Brain microvascular endothelial cell (primary cell): ENCODE data around the gene PEX11B.
A peak's percentile ranks its signal among the peaks of the same experiment; 100 is the strongest.

ENCODE experiments used
- DNase-seq: peaks from one replicate; pipeline ENCODE4 v3.0.0-alpha.2; 2020
- H3K27ac ChIP-seq: fragments of 250-450 bp; sonication (Bioruptor Pico); 2 replicates; pipeline ENCODE4 v1.5.1; 2020; ENCODE audit warnings: mild to moderate bottlenecking, moderate library complexity
- H3K27me3 ChIP-seq: fragments of 250-450 bp; sonication (Bioruptor Pico); replicated peaks from 2 replicates; pipeline ENCODE4 v1.5.1; 2020; ENCODE audit warnings: mild to moderate bottlenecking
- H3K36me3 ChIP-seq: fragments of 250-450 bp; sonication (Bioruptor Pico); replicated peaks from 2 replicates; pipeline ENCODE4 v1.5.1; 2020; ENCODE audit warnings: mild to moderate bottlenecking
- H3K4me3 ChIP-seq: 2 replicates; pipeline ENCODE4 v1.5.1; 2011; ENCODE audit warnings: low read depth, mild to moderate bottlenecking, control low read depth, low read length, moderate library complexity
- in situ Hi-C: cut with HindIII; loops from 2 replicates; pipeline ENCODE4 v1.10.0; 2017; ENCODE audit warnings: low sequenced_read_pairs, low pct_ligation_motif_present
- TF ChIP-seq, protein P1 (sequence below): IDR thresholded peaks from 2 replicates; pipeline ENCODE4 v1.5.1; 2011; ENCODE audit warnings: low read depth, mild to moderate bottlenecking, moderate library complexity, low read length, control low read depth, inconsistent platforms; ENCODE audit errors: missing control alignments

PEX11B gene

DNA sequence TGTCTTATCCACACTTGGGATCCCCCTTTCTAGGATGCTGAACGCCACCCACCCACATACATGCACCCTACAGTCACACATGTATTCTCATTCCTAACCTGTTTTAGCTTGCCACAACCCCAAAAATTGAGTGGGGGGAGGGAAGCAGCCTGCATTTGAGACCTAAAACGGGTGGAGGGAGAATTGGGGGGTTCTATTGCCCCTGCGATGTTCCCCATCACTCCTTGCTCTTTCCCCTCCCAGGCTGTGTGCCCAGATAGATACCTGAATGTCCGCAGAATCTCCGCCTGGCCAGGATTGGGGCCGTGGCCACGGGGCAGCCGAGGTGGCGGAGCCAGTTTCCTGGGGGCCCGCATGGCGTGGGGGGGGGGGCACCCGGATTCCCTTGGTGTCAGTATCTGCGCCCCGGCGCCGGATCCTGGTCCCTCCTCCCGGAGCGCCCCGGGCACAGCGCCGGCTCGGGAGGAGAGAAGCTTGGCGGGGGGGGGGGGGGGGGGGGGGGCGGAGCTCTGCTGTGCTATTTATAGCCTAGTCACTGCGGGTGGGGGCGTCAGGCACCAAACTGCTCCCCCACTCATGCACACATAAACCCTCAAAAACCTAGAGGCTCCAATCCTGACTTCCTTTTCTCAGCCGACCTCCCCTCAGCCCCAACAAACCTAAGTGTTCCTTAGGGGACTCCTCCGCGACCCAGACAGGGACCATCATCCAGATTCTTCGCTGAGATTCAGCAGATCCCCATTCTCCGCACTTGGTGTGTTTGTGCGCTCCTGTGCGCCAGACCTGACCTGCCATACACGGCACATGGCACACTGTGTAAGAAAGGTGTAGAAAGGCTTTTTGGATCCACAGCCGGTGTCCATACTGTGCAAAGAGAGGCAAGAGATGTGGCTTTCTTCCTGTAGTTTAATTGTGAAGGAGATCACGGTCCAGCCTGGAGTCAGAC, 43.9 kb upstream of the PEX11B start:
- Histone ChIP-seq H3K27ac (peak overlapping the region; percentile 11), H3K36me3 (no peaks in the 10 kb centered on the region), H3K27me3 (no peaks in the 10 kb centered on the region), H3K4me3 (peak overlapping the region; percentile 77)
- TF ChIP-seq, protein P1, sequence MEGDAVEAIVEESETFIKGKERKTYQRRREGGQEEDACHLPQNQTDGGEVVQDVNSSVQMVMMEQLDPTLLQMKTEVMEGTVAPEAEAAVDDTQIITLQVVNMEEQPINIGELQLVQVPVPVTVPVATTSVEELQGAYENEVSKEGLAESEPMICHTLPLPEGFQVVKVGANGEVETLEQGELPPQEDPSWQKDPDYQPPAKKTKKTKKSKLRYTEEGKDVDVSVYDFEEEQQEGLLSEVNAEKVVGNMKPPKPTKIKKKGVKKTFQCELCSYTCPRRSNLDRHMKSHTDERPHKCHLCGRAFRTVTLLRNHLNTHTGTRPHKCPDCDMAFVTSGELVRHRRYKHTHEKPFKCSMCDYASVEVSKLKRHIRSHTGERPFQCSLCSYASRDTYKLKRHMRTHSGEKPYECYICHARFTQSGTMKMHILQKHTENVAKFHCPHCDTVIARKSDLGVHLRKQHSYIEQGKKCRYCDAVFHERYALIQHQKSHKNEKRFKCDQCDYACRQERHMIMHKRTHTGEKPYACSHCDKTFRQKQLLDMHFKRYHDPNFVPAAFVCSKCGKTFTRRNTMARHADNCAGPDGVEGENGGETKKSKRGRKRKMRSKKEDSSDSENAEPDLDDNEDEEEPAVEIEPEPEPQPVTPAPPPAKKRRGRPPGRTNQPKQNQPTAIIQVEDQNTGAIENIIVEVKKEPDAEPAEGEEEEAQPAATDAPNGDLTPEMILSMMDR: no peak
- DNase-seq: no peak
- in situ Hi-C loops: no loop called here

DNA sequence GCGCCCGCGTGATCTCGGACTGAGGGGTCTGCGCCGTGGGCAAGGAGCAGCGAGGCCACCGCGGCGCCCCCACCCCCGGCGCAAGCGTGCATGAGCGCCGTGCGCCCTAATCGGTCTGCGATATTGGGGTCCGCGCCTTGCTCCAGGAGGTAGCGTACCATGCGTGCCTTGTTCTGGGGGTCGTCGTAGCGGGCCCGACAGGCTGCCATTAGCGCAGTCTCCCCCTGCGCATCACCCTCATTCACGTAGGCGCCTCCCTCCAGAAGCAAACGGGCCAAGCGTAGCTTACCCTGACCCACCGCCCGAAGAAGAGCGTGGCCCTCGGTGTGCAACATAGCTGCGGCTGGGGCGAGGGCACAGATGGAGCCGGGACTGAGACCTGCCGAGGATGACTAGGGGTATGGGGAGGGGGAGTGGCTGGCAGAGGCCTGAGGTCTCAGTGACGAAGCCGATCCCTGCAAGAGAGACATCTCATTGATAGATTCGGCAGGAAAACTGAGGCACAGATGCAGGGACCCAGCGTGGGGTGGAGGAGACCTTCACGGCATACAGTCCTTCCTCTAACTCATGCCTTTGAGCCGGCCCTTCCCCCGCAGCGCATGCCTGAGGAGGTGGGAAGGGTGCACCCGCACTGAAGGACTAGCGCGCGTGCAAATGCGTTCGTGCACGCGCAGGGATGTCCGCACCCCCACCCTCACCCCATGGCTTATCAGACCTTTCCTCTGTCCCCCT, 43.1 kb upstream of the PEX11B start:
- no peaks in the 10 kb centered on the region for H3K27me3 ChIP-seq
- TF ChIP-seq, protein P1: no peak

DNA sequence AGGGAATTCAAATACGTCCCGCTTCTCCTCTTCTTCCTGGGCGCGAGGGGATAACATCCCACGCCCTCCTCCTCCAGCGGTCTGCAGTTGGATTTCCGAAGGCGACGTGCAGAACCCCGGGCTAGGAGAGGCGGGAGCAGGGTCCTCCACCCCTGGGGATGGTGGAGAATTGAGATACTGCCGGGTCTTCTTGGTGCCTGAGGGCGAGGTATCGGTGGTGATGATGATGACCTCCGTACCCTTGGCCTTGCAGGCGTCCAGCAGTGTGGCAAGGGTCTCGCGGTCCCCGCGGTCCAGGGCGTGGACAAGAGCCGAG, 42.5 kb upstream of the PEX11B start:
- peak overlapping the region; percentile 77 for H3K4me3 ChIP-seq
- TF ChIP-seq, protein P1: no peak
- no peak overlapping the region for H3K27ac ChIP-seq
- no peaks in the 10 kb centered on the region for H3K27me3 ChIP-seq
- H3K36me3 ChIP-seq: no peaks in the 10 kb centered on the region
- in situ Hi-C loops: no loop called here
- DNase-seq: no peak

More for the DNA sequence above, 43.1 kb upstream of the PEX11B start:
- in situ Hi-C loops: no loop called here
- no peak for DNase-seq
- Histone ChIP-seq H3K27ac (no peak overlapping the region), H3K4me3 (peak overlapping the region; percentile 77), H3K36me3 (no peaks in the 10 kb centered on the region)

DNA sequence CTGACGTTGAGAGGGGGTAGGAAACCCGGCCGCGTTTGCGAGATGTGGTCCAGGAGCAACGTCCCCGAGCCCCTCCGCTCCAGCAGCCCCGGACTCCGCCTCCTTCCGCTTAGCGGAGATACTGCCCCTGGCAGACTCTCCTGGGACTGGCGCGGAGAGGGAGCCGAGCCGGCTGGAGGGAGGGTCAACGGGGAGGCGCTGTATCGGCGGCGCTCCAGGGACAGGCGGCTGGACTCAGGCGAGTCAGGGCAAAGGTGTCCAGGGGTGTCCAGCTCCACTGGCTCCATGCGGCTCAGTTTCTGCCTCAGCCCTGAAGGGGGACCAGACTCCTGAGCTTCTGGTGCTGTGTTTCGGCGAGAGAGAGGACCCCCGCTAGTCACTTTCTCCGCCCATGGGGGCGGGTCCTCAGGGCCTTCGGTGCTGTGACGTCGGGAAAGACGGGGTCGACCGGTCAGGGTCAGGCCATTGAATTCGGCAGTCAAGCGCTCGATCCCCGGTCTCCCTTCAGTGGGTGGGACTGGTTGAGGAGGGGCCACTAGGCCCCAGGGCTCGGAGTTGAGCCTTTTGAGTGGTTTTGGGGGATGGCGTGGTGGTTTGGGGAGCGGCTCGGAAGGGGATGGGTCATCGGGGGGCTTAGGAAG, 42.1 kb upstream of the PEX11B start:
- no peaks in the 10 kb centered on the region for H3K27me3 ChIP-seq
- peak overlapping the region; percentile 77 for H3K4me3 ChIP-seq
- no peak for DNase-seq
- H3K36me3 ChIP-seq: no peaks in the 10 kb centered on the region
- in situ Hi-C loops: no loop called here
- no peak overlapping the region for H3K27ac ChIP-seq
- TF ChIP-seq, protein P1: peak; percentile 35

DNA sequence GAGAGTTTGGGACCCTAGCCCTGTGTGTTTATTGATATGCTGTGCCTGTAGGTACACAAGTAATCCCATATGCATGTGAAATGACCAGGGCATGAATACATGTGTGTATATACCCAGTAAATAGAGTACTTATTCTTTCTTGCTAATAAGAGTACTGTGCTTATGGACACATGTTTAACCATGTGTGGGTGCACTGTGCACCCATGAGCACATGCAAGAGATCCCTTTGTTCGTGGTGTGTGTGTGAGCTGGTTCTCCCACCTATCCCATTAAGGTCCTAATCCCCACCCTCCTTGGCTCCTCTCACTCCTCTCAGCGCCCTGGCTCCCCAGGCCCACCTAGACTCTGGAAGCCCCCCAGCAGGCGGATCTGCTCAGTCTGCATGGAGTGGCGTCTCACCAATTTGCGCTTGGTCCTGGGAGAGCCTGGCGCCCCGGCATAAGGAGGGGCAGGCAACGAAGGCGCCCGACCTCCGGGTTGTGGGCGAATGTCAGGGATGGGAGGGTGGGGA, 41.5 kb upstream of the PEX11B start:
- Histone ChIP-seq H3K36me3 (no peaks in the 10 kb centered on the region), H3K27ac (no peak overlapping the region), H3K27me3 (no peaks in the 10 kb centered on the region), H3K4me3 (peak overlapping the region; percentile 77)
- TF ChIP-seq, protein P1: no peak
- DNase-seq: no peak
- in situ Hi-C loops: no loop called here
